ENCODE results near the gene SCYL1. TPM values are rescaled to one million over a fixed set of nuclear protein-coding genes. Genes with fewer than 3 reads are reported as not detected.
A peak's percentile ranks its signal among the peaks of the same experiment; 100 is the strongest.

SCYL1 gene
- total RNA-seq, 1 experiment from 2014 or later: 34.5 TPM

DNA sequence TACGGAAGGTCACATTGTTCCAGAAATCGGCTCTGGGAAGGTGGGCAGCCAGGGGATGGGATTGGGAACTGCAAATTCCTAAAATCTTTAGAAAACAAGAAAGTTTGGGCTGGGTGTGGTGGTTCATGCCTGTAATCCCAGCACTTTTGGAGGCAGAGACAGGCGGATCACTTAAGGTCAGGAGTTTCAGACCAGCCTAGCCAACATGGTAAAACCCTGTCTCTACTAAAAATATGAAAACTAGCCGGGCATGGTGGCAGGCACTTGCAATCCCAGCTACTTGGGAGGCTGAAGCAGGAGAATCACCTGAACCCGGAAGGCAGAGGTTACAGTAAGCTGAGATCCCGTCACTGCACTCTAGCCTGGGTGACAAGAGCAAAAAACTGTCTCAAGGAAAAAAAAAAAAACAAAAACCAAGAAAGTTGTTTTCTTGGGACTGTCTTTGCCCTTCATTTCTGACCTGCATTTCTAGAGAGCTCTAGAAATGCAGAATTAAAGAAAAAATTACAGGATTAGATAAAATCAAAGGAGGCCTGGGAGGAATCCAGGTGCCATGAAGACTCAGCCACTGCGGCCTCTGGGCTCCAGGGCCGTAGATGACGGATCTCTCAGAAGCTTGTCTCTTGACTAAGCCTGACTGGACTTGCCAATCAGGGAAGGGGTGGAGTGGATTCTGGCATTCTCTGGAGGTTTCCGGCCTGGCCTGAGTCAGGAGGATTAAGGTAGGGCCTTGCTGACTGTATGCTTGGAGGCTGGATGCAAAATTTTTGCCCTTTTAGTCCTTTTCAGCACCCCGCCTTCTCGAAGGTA, 31.3 kb upstream of the SCYL1 start:
- peak; percentile 84 for DNase-seq (ENCODE audit: low spot score)

DNA sequence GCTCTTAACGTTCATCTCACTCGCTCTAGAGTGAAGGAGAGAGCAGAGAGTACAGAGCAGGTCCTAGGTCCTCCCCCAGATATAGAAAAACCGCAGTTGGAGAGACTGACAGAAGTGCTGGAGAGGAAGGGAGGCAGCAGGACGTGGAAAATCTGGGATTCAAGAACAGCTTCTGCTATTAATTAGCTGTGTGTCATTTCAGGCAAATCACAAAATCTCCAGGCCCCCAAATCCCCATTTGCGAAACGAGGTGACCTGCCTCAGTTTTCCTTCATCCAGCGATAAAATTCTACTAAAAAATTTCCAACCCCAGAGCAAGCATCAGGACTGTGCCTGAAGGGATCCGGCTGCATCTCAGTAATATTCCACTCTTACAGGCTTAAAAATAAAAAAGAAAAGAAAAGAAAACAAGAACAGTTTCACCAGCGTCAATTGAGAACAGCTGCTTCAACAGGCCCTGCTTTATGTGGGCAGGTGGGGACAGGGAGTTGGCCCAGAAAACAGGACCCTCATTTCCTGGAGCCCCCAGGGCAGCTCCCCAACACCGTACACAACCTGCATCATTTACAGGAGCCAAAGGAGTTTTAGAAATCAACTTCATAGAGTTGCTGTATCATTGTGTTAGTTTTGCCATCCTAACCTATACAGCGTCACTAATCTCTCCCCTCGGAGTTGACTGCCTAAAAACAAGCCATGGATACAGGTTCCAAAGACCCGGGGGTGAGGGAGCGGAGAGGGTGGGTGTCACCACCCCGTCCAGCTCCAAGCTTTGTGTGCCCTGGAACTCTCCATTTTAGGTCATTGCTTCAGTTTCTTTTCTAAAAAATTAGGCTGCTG, 28.4 kb upstream of the SCYL1 start:
- DNase-seq (ENCODE audit: low spot score): no peak

DNA sequence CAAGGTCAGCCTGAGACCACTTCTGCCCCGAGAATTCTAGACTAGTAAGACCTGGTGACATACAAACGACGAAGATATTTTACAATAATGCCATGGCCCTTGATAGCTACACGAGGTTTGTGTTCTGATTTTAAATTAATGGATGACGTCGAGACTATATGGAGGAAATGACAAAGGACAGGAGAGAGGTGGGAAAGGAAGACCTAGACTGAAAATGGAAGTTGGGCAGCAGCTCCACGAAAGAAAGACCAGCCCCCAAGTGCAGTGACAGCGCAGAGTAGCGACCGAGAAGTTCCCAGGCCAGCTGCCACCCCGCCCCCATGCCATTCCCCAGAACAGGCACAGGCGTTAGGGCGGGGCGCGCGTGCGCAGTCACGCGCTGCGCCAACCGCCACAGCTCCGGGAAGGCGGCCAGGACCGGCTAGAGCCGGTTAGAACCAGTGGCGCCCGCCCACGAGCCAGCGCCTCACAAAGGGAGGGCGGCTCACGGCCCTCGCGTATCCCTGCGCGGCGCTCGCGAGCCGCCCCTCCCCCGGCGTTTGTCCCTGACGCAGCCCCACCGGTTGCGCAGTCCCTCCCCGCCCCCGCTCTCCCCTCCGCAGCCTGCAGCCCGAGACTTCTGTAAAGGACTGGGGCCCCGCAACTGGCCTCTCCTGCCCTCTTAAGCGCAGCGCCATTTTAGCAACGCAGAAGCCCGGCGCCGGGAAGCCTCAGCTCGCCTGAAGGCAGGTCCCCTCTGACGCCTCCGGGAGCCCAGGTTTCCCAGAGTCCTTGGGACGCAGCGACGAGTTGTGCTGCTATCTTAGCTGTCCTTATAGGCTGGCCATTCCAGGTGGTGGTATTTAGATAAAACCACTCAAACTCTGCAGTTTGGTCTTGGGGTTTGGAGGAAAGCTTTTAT, 27.5 kb upstream of the SCYL1 start:
- DNase-seq (ENCODE audit: low spot score): peak; percentile 94

DNA sequence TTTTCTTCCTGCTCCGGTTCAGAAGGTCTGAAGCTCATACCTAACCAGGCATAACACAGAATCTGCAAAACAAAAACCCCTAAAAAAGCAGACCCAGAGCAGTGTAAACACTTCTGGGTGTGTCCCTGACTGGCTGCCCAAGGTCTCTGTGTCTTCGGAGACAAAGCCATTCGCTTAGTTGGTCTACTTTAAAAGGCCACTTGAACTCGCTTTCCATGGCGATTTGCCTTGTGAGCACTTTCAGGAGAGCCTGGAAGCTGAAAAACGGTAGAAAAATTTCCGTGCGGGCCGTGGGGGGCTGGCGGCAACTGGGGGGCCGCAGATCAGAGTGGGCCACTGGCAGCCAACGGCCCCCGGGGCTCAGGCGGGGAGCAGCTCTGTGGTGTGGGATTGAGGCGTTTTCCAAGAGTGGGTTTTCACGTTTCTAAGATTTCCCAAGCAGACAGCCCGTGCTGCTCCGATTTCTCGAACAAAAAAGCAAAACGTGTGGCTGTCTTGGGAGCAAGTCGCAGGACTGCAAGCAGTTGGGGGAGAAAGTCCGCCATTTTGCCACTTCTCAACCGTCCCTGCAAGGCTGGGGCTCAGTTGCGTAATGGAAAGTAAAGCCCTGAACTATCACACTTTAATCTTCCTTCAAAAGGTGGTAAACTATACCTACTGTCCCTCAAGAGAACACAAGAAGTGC, 26.7 kb upstream of the SCYL1 start:
- peak; percentile 41 for DNase-seq (ENCODE audit: low spot score)

DNA sequence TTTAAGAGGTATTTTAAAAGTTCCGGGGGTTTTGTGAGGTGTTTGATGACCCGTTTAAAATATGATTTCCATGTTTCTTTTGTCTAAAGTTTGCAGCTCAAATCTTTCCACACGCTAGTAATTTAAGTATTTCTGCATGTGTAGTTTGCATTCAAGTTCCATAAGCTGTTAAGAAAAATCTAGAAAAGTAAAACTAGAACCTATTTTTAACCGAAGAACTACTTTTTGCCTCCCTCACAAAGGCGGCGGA, 26.2 kb upstream of the SCYL1 start:
- no peak for DNase-seq (ENCODE audit: low spot score)

DNA sequence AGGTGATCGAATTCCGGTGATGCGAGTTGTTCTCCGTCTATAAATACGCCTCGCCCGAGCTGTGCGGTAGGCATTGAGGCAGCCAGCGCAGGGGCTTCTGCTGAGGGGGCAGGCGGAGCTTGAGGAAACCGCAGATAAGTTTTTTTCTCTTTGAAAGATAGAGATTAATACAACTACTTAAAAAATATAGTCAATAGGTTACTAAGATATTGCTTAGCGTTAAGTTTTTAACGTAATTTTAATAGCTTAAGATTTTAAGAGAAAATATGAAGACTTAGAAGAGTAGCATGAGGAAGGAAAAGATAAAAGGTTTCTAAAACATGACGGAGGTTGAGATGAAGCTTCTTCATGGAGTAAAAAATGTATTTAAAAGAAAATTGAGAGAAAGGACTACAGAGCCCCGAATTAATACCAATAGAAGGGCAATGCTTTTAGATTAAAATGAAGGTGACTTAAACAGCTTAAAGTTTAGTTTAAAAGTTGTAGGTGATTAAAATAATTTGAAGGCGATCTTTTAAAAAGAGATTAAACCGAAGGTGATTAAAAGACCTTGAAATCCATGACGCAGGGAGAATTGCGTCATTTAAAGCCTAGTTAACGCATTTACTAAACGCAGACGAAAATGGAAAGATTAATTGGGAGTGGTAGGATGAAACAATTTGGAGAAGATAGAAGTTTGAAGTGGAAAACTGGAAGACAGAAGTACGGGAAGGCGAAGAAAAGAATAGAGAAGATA, 25.7 kb upstream of the SCYL1 start, which contains the start of gene MALAT1:
Gene MALAT1 (plus strand): TSS at position 69 of the 736 bp plus-strand sequence.
- DNase-seq (ENCODE audit: low spot score): peak; percentile 92

DNA sequence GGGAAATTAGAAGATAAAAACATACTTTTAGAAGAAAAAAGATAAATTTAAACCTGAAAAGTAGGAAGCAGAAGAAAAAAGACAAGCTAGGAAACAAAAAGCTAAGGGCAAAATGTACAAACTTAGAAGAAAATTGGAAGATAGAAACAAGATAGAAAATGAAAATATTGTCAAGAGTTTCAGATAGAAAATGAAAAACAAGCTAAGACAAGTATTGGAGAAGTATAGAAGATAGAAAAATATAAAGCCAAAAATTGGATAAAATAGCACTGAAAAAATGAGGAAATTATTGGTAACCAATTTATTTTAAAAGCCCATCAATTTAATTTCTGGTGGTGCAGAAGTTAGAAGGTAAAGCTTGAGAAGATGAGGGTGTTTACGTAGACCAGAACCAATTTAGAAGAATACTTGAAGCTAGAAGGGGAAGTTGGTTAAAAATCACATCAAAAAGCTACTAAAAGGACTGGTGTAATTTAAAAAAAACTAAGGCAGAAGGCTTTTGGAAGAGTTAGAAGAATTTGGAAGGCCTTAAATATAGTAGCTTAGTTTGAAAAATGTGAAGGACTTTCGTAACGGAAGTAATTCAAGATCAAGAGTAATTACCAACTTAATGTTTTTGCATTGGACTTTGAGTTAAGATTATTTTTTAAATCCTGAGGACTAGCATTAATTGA, 25.0 kb upstream of the SCYL1 start:
- DNase-seq (ENCODE audit: low spot score): no peak

DNA sequence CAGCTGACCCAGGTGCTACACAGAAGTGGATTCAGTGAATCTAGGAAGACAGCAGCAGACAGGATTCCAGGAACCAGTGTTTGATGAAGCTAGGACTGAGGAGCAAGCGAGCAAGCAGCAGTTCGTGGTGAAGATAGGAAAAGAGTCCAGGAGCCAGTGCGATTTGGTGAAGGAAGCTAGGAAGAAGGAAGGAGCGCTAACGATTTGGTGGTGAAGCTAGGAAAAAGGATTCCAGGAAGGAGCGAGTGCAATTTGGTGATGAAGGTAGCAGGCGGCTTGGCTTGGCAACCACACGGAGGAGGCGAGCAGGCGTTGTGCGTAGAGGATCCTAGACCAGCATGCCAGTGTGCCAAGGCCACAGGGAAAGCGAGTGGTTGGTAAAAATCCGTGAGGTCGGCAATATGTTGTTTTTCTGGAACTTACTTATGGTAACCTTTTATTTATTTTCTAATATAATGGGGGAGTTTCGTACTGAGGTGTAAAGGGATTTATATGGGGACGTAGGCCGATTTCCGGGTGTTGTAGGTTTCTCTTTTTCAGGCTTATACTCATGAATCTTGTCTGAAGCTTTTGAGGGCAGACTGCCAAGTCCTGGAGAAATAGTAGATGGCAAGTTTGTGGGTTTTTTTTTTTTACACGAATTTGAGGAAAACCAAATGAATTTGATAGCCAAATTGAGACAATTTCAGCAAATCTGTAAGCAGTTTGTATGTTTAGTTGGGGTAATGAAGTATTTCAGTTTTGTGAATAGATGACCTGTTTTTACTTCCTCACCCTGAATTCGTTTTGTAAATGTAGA, 24.3 kb upstream of the SCYL1 start:
- DNase-seq (ENCODE audit: low spot score): peak; percentile 35

DNA sequence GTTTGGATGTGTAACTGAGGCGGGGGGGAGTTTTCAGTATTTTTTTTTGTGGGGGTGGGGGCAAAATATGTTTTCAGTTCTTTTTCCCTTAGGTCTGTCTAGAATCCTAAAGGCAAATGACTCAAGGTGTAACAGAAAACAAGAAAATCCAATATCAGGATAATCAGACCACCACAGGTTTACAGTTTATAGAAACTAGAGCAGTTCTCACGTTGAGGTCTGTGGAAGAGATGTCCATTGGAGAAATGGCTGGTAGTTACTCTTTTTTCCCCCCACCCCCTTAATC, 23.8 kb upstream of the SCYL1 start:
- DNase-seq (ENCODE audit: low spot score): no peak

DNA sequence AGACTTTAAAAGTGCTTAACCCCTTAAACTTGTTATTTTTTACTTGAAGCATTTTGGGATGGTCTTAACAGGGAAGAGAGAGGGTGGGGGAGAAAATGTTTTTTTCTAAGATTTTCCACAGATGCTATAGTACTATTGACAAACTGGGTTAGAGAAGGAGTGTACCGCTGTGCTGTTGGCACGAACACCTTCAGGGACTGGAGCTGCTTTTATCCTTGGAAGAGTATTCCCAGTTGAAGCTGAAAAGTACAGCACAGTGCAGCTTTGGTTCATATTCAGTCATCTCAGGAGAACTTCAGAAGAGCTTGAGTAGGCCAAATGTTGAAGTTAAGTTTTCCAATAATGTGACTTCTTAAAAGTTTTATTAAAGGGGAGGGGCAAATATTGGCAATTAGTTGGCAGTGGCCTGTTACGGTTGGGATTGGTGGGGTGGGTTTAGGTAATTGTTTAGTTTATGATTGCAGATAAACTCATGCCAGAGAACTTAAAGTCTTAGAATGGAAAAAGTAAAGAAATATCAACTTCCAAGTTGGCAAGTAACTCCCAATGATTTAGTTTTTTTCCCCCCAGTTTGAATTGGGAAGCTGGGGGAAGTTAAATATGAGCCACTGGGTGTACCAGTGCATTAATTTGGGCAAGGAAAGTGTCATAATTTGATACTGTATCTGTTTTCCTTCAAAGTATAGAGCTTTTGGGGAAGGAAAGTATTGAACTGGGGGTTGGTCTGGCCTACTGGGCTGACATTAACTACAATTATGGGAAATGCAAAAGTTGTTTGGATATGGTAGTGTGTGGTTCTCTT, 23.2 kb upstream of the SCYL1 start:
- no peak for DNase-seq (ENCODE audit: low spot score)

DNA sequence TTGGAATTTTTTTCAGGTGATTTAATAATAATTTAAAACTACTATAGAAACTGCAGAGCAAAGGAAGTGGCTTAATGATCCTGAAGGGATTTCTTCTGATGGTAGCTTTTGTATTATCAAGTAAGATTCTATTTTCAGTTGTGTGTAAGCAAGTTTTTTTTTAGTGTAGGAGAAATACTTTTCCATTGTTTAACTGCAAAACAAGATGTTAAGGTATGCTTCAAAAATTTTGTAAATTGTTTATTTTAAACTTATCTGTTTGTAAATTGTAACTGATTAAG, 22.7 kb upstream of the SCYL1 start:
- no peak for DNase-seq (ENCODE audit: low spot score)

DNA sequence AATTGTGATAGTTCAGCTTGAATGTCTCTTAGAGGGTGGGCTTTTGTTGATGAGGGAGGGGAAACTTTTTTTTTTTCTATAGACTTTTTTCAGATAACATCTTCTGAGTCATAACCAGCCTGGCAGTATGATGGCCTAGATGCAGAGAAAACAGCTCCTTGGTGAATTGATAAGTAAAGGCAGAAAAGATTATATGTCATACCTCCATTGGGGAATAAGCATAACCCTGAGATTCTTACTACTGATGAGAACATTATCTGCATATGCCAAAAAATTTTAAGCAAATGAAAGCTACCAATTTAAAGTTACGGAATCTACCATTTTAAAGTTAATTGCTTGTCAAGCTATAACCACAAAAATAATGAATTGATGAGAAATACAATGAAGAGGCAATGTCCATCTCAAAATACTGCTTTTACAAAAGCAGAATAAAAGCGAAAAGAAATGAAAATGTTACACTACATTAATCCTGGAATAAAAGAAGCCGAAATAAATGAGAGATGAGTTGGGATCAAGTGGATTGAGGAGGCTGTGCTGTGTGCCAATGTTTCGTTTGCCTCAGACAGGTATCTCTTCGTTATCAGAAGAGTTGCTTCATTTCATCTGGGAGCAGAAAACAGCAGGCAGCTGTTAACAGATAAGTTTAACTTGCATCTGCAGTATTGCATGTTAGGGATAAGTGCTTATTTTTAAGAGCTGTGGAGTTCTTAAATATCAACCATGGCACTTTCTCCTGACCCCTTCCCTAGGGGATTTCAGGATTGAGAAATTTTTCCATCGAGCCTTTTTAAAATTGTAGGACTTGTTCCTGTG, 22.1 kb upstream of the SCYL1 start:
- DNase-seq (ENCODE audit: low spot score): no peak

DNA sequence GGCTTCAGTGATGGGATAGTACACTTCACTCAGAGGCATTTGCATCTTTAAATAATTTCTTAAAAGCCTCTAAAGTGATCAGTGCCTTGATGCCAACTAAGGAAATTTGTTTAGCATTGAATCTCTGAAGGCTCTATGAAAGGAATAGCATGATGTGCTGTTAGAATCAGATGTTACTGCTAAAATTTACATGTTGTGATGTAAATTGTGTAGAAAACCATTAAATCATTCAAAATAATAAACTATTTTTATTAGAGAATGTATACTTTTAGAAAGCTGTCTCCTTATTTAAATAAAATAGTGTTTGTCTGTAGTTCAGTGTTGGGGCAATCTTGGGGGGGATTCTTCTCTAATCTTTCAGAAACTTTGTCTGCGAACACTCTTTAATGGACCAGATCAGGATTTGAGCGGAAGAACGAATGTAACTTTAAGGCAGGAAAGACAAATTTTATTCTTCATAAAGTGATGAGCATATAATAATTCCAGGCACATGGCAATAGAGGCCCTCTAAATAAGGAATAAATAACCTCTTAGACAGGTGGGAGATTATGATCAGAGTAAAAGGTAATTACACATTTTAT, 21.4 kb upstream of the SCYL1 start:
- DNase-seq (ENCODE audit: low spot score): no peak

DNA sequence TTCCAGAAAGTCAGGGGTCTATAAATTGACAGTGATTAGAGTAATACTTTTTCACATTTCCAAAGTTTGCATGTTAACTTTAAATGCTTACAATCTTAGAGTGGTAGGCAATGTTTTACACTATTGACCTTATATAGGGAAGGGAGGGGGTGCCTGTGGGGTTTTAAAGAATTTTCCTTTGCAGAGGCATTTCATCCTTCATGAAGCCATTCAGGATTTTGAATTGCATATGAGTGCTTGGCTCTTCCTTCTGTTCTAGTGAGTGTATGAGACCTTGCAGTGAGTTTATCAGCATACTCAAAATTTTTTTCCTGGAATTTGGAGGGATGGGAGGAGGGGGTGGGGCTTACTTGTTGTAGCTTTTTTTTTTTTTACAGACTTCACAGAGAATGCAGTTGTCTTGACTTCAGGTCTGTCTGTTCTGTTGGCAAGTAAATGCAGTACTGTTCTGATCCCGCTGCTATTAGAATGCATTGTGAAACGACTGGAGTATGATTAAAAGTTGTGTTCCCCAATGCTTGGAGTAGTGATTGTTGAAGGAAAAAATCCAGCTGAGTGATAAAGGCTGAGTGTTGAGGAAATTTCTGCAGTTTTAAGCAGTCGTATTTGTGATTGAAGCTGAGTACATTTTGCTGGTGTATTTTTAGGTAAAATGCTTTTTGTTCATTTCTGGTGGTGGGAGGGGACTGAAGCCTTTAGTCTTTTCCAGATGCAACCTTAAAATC, 20.8 kb upstream of the SCYL1 start:
- no peak for DNase-seq (ENCODE audit: low spot score)

DNA sequence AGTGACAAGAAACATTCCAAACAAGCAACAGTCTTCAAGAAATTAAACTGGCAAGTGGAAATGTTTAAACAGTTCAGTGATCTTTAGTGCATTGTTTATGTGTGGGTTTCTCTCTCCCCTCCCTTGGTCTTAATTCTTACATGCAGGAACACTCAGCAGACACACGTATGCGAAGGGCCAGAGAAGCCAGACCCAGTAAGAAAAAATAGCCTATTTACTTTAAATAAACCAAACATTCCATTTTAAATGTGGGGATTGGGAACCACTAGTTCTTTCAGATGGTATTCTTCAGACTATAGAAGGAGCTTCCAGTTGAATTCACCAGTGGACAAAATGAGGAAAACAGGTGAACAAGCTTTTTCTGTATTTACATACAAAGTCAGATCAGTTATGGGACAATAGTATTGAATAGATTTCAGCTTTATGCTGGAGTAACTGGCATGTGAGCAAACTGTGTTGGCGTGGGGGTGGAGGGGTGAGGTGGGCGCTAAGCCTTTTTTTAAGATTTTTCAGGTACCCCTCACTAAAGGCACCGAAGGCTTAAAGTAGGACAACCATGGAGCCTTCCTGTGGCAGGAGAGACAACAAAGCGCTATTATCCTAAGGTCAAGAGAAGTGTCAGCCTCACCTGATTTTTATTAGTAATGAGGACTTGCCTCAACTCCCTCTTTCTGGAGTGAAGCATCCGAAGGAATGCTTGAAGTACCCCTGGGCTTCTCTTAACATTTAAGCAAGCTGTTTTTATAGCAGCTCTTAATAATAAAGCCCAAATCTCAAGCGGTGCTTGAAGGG, 20.0 kb upstream of the SCYL1 start:
- DNase-seq (ENCODE audit: low spot score): no peak
